NCI-H510A (cell line): Measurements from ENCODE around the gene WWTR1.

Source experiments
- DNase-seq: peaks from one replicate; lab custom pipeline; 2025; lab: John Stamatoyannopoulos, UW

Gene WWTR1

GRCh38 chr3:149470381-149470780, 187.4 kb downstream of the WWTR1 start:
- no peak for DNase-seq

GRCh38 chr3:149468504-149469212, 189.2 kb downstream of the WWTR1 start:
- DNase-seq = no peak
